Measurements from ENCODE around the gene SMTN. TPM values are rescaled to one million over a fixed set of nuclear protein-coding genes. Genes with fewer than 3 reads are reported as not detected.

The SMTN gene
- total and polyA plus RNA-seq, 8 donors = 71.0 to 99.7 (median 88.2) TPM

DNA sequence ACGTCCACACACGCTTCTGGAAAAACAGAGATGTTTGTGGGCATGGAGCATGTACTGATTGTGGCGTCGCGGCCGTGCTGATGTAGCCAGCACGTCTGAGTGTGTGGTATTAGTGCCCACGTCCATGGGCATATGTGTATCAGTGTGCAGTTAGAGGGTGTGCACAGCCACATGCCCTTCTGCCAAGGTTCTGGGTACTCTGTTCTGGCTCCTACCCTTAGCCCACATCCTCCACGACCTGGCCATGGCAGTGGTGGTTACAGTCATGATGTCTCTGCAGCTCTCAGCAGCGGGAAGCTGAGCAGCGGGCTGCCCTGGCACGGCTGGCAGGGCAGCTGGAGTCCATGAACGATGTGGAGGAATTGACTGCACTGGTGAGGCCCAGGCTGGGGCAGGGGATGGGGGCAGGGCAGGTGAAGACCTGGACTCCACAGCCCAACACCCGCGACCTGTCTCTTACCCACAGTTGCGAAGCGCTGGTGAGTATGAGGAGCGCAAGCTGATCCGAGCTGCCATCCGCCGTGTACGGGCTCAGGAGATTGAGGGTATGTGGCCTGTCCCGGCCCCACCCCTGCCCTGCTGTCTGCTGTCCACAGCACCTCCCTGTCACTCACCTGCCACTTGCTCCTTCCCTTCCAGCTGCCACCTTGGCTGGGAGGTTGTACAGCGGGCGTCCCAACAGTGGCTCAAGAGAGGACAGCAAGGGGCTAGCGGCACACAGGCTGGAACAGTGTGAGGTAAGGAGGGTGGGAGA, 7.3 kb downstream of the SMTN start:
- DNase-seq (no peak), ATAC-seq (no peak)
- peaks cover 0 to 63% of the 10 kb centered on the region in 2 donors for H3K36me3 ChIP-seq
- H3K4me1 ChIP-seq = peaks cover 8 to 26% of the 10 kb centered on the region in 2 donors
- TF ChIP-seq, protein P1, sequence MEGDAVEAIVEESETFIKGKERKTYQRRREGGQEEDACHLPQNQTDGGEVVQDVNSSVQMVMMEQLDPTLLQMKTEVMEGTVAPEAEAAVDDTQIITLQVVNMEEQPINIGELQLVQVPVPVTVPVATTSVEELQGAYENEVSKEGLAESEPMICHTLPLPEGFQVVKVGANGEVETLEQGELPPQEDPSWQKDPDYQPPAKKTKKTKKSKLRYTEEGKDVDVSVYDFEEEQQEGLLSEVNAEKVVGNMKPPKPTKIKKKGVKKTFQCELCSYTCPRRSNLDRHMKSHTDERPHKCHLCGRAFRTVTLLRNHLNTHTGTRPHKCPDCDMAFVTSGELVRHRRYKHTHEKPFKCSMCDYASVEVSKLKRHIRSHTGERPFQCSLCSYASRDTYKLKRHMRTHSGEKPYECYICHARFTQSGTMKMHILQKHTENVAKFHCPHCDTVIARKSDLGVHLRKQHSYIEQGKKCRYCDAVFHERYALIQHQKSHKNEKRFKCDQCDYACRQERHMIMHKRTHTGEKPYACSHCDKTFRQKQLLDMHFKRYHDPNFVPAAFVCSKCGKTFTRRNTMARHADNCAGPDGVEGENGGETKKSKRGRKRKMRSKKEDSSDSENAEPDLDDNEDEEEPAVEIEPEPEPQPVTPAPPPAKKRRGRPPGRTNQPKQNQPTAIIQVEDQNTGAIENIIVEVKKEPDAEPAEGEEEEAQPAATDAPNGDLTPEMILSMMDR (IDR thresholded peaks at IDR 0.05) = no peak
- H3K27ac ChIP-seq = no peak overlapping the region
- H3K27me3 ChIP-seq = no peaks in the 10 kb centered on the region
- H3K9me3 ChIP-seq = no peaks in the 10 kb centered on the region
- H3K4me3 ChIP-seq = no peak overlapping the region
- intact Hi-C loops (cut with DNase I) = loop anchor here (5.0 to 10.0 kb wide), 3 partner anchors 141 to 324 kb away; no protein-coding TSS in a partner anchor

DNA sequence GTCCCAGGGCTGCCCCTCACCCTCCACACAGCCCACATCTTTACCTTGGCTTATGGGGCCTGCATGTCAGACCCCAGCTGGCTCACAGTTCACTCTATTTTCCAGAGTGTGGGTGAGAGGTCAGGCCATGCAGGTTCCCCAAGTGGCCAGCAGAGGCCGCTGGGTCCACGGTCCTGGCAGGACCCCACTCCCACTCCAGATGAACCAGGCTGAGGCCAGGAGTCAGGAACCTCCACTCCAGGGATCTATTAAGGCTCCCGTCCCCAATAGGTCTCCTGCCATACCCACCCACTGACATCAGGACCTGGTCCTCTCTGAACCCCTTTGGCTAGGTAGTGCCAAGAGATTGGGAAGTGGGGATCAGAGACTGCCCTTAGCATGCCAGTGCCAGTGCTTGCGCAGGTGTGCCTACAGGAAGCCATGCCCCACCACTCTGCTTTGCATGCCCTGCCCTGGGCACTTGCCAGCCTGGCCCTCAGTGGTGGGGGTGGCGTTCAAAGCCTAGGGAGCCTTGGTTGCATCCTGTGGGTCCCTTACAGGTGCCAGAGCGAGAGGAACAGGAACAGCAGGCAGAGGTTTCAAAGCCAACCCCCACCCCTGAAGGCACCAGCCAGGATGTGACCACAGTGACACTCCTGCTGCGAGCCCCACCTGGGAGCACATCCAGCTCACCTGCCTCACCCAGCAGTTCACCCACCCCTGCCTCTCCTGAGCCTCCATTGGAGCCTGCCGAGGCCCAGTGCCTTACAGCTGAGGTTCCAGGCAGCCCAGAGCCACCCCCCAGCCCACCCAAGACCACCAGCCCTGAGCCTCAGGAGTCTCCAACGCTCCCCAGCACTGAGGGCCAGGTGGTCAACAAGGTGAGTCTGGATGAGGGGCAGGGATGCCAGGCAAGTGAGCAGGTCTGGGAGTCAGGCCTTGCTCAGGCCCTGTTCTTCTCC, 8.3 kb downstream of the SMTN start:
- Histone ChIP-seq H3K27me3 (no peaks in the 10 kb centered on the region), H3K4me1 (peaks cover 0 to 16% of the 10 kb centered on the region in 2 donors), H3K27ac (no peak overlapping the region), H3K9me3 (no peaks in the 10 kb centered on the region), H3K36me3 (peaks cover 0 to 73% of the 10 kb centered on the region in 2 donors), H3K4me3 (no peak overlapping the region)
- intact Hi-C loops (cut with DNase I) = loop anchor here (5.0 to 10.0 kb wide), 3 partner anchors 142 to 325 kb away; no protein-coding TSS in a partner anchor
- peak in 1 of 4 donors; percentile 86 for DNase-seq
- ATAC-seq = peak; percentile 22
- TF ChIP-seq, protein P1 (IDR thresholded peaks at IDR 0.05) = peak; percentile 46 to 76

DNA sequence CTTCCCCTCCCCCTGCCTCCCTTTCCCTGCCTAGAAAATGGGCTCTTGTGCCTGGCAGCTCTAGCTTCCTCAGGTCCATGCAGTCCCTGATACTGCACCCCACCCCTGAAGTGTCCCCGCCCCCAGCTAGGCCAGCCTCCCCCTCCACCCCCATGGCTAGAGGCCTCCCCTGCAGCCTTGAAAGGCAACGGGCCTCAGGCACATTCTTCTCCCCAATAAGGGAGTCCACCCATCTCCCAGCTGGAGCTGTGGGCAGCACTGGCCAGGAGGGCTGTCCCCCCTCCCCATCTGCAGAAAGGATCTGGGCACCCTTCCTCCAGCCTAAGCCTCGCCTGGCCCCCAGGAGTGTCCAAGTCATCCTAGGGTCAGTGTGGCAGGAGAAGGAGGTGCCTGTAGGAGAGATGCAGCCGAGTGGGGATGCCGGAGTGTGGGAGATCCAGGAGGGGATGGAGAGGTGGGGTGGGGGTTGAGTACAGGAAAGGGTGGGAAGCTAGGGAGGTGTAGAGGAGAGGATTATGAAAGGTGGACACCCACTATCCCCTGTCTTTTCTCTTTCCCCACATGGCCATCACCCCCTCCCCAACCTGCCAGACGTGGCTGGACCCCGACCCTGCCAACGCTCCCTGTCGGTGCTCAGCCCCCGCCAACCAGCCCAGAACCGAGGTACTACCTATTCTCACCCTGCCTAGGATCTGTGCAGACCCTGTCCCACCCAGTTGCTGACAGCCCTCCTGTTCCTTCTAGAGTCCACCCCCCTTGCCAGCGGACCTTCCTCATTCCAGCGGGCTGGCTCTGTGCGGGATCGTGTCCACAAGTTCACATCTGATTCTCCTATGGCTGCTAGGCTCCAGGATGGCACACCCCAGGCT, 9.3 kb downstream of the SMTN start:
- Histone ChIP-seq H3K9me3 (no peaks in the 10 kb centered on the region), H3K4me1 (peaks cover 0 to 12% of the 10 kb centered on the region in 2 donors), H3K36me3 (peaks cover 0 to 83% of the 10 kb centered on the region in 2 donors), H3K27ac (no peak overlapping the region), H3K4me3 (no peak overlapping the region), H3K27me3 (no peaks in the 10 kb centered on the region)
- TF ChIP-seq, protein P1 (IDR thresholded peaks at IDR 0.05) = no peak
- intact Hi-C loops (cut with DNase I) = no loop called here
- ATAC-seq = no peak
- no peak for DNase-seq

DNA sequence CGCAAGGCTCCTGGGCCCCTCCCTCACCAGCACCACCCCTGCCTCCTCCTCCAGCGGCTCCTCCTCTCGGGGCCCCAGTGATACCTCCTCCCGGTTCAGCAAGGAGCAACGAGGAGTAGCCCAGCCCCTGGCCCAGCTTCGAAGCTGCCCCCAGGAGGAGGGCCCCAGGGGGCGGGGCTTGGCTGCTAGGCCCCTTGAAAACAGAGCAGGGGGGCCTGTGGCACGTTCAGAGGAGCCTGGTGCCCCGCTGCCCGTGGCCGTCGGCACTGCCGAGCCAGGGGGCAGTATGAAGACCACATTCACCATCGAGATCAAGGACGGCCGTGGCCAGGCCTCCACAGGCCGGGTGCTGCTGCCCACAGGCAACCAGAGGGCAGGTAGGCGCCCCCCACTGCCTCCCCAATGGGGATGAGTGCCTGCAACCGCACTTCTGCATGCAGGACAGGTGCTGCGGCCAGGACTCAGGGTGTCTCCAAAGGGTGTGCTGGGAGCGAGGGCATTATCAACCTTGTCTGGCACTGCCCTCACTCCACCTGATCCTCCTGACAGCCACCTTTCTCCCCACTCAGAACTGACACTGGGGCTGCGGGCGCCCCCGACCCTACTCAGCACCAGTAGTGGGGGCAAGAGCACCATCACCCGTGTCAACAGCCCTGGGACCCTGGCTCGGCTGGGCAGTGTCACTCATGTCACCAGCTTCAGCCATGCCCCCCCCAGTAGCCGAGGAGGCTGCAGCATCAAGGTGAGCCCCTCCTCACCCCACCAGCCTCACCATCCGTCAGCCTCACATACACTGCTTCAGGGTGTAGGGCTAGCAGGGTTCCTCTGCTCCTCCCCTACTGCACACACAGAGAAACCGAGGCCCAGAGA, 10.2 kb downstream of the SMTN start:
- Histone ChIP-seq H3K4me3 (no peak overlapping the region), H3K36me3 (peaks cover 0 to 92% of the 10 kb centered on the region in 2 donors), H3K27me3 (no peaks in the 10 kb centered on the region), H3K9me3 (no peaks in the 10 kb centered on the region), H3K27ac (no peak overlapping the region), H3K4me1 (peaks cover 0 to 3% of the 10 kb centered on the region in 2 donors)
- no peak for ATAC-seq
- TF ChIP-seq, protein P1 (IDR thresholded peaks at IDR 0.05) = no peak
- DNase-seq = no peak
- intact Hi-C loops (cut with DNase I) = no loop called here

Measured in left lung (tissue), 10 donors.